ENCODE measurements around the gene EPB41L2.

Gene EPB41L2

GRCh38 chr6:130967502-130968445 is 95.3 kb downstream of the EPB41L2 start:
- no peaks in the 10 kb centered on the region for H3K4me1 Mint-ChIP-seq

GRCh38 chr6:130966344-130966980 is 96.6 kb downstream of the EPB41L2 start:
- no peaks in the 10 kb centered on the region for H3K9me3 Mint-ChIP-seq
- no peak overlapping the region for H3K4me3 Mint-ChIP-seq
- peaks cover 3% of the 10 kb centered on the region for H3K36me3 Mint-ChIP-seq
- no peak overlapping the region for H3K27ac Mint-ChIP-seq
- H3K4me1 Mint-ChIP-seq: no peaks in the 10 kb centered on the region
- no peaks in the 10 kb centered on the region for H3K27me3 Mint-ChIP-seq

More at GRCh38 chr6:130967502-130968445, 95.3 kb downstream of the EPB41L2 start:
- Mint-ChIP-seq H3K9me3 (no peaks in the 10 kb centered on the region), H3K27ac (no peak overlapping the region), H3K4me3 (no peak overlapping the region), H3K27me3 (no peaks in the 10 kb centered on the region), H3K36me3 (peaks cover under 1% of the 10 kb centered on the region)

- Mint-ChIP-seq H3K27me3 (no peaks in the 10 kb centered on the region), H3K4me3 (no peak overlapping the region), H3K9me3 (no peaks in the 10 kb centered on the region), H3K36me3 (peaks cover 3% of the 10 kb centered on the region), H3K27ac (no peak overlapping the region), H3K4me1 (no peaks in the 10 kb centered on the region)
Measured at GRCh38 chr6:130965656-130966055, 97.4 kb downstream of the EPB41L2 start.

GRCh38 chr6:130964808-130965604 is 98.0 kb downstream of the EPB41L2 start:
- H3K4me1 Mint-ChIP-seq: no peaks in the 10 kb centered on the region
- H3K27me3 Mint-ChIP-seq: no peaks in the 10 kb centered on the region
- H3K36me3 Mint-ChIP-seq: peaks cover 3% of the 10 kb centered on the region
- H3K9me3 Mint-ChIP-seq: no peaks in the 10 kb centered on the region
- H3K27ac Mint-ChIP-seq: no peak overlapping the region
- H3K4me3 Mint-ChIP-seq: no peak overlapping the region

- Mint-ChIP-seq H3K4me1 (no peaks in the 10 kb centered on the region), H3K4me3 (no peak overlapping the region), H3K27me3 (no peaks in the 10 kb centered on the region), H3K27ac (no peak overlapping the region), H3K9me3 (no peaks in the 10 kb centered on the region), H3K36me3 (peaks cover 3% of the 10 kb centered on the region)
Measured at GRCh38 chr6:130964289-130964688, 98.8 kb downstream of the EPB41L2 start.

- H3K9me3 Mint-ChIP-seq: no peaks in the 10 kb centered on the region
- no peaks in the 10 kb centered on the region for H3K27me3 Mint-ChIP-seq
- H3K4me3 Mint-ChIP-seq: no peak overlapping the region
- H3K36me3 Mint-ChIP-seq: peaks cover 3% of the 10 kb centered on the region
- H3K27ac Mint-ChIP-seq: no peak overlapping the region
- H3K4me1 Mint-ChIP-seq: no peaks in the 10 kb centered on the region
Measured at GRCh38 chr6:130962966-130963365, 100.1 kb downstream of the EPB41L2 start.

- Mint-ChIP-seq H3K9me3 (no peaks in the 10 kb centered on the region), H3K36me3 (peaks cover 5% of the 10 kb centered on the region), H3K4me1 (no peaks in the 10 kb centered on the region), H3K27ac (no peak overlapping the region), H3K4me3 (no peak overlapping the region), H3K27me3 (no peaks in the 10 kb centered on the region)
Measured at GRCh38 chr6:130961148-130961547, 101.9 kb downstream of the EPB41L2 start.

GRCh38 chr6:130959951-130960350 is 103.1 kb downstream of the EPB41L2 start:
- Mint-ChIP-seq H3K9me3 (no peaks in the 10 kb centered on the region), H3K27ac (no peak overlapping the region), H3K36me3 (peaks cover 9% of the 10 kb centered on the region), H3K27me3 (no peaks in the 10 kb centered on the region), H3K4me3 (no peak overlapping the region), H3K4me1 (no peaks in the 10 kb centered on the region)

GRCh38 chr6:130958468-130958867 is 104.6 kb downstream of the EPB41L2 start:
- Mint-ChIP-seq H3K9me3 (no peaks in the 10 kb centered on the region), H3K27ac (no peak overlapping the region), H3K4me3 (no peak overlapping the region), H3K36me3 (peaks cover 9% of the 10 kb centered on the region), H3K4me1 (no peaks in the 10 kb centered on the region), H3K27me3 (no peaks in the 10 kb centered on the region)

- no peak overlapping the region for H3K4me3 Mint-ChIP-seq
- H3K4me1 Mint-ChIP-seq: no peaks in the 10 kb centered on the region
- H3K9me3 Mint-ChIP-seq: no peaks in the 10 kb centered on the region
- H3K36me3 Mint-ChIP-seq: peaks cover 13% of the 10 kb centered on the region
- peak overlapping the region; percentile 37 for H3K27ac Mint-ChIP-seq
- no peaks in the 10 kb centered on the region for H3K27me3 Mint-ChIP-seq
Measured at GRCh38 chr6:130955755-130956154, 107.3 kb downstream of the EPB41L2 start.

- Mint-ChIP-seq H3K4me1 (no peaks in the 10 kb centered on the region), H3K9me3 (no peaks in the 10 kb centered on the region), H3K27me3 (no peaks in the 10 kb centered on the region), H3K27ac (no peak overlapping the region), H3K4me3 (no peak overlapping the region), H3K36me3 (peaks cover 9% of the 10 kb centered on the region)
Measured at GRCh38 chr6:130949553-130949952, 113.5 kb downstream of the EPB41L2 start.

- peaks cover 7% of the 10 kb centered on the region for H3K36me3 Mint-ChIP-seq
- H3K27me3 Mint-ChIP-seq: no peaks in the 10 kb centered on the region
- H3K27ac Mint-ChIP-seq: no peak overlapping the region
- no peaks in the 10 kb centered on the region for H3K4me1 Mint-ChIP-seq
- no peak overlapping the region for H3K4me3 Mint-ChIP-seq
- no peaks in the 10 kb centered on the region for H3K9me3 Mint-ChIP-seq
Measured at GRCh38 chr6:130947464-130947863, 115.6 kb downstream of the EPB41L2 start.

GRCh38 chr6:130946076-130946475 is 117.0 kb downstream of the EPB41L2 start:
- Mint-ChIP-seq H3K36me3 (peaks cover 5% of the 10 kb centered on the region), H3K4me1 (no peaks in the 10 kb centered on the region), H3K27ac (no peak overlapping the region), H3K27me3 (no peaks in the 10 kb centered on the region), H3K4me3 (no peak overlapping the region), H3K9me3 (no peaks in the 10 kb centered on the region)

- H3K4me3 Mint-ChIP-seq: no peak overlapping the region
- no peaks in the 10 kb centered on the region for H3K9me3 Mint-ChIP-seq
- H3K4me1 Mint-ChIP-seq: no peaks in the 10 kb centered on the region
- peaks cover 5% of the 10 kb centered on the region for H3K36me3 Mint-ChIP-seq
- H3K27ac Mint-ChIP-seq: no peak overlapping the region
- no peaks in the 10 kb centered on the region for H3K27me3 Mint-ChIP-seq
Measured at GRCh38 chr6:130945401-130945919, 117.6 kb downstream of the EPB41L2 start.

GRCh38 chr6:130944486-130944885 is 118.6 kb downstream of the EPB41L2 start:
- H3K4me3 Mint-ChIP-seq: no peak overlapping the region
- no peak overlapping the region for H3K27ac Mint-ChIP-seq
- H3K27me3 Mint-ChIP-seq: no peaks in the 10 kb centered on the region
- no peaks in the 10 kb centered on the region for H3K9me3 Mint-ChIP-seq
- H3K4me1 Mint-ChIP-seq: no peaks in the 10 kb centered on the region
- peaks cover 5% of the 10 kb centered on the region for H3K36me3 Mint-ChIP-seq

Data from activated naive CD4-positive, alpha-beta T cell treated with anti-CD3 and anti-CD28 coated beads, Interleukin-2, amount 50 U/mL, for 24 hours (primary cell).